ENCODE measurements around the gene CRB2. TPM values are rescaled to one million over a fixed set of nuclear protein-coding genes. Genes with fewer than 3 reads are reported as not detected.

The CRB2 gene
- total RNA-seq, 1 experiment from 2014 or later = 3.6 TPM

DNA sequence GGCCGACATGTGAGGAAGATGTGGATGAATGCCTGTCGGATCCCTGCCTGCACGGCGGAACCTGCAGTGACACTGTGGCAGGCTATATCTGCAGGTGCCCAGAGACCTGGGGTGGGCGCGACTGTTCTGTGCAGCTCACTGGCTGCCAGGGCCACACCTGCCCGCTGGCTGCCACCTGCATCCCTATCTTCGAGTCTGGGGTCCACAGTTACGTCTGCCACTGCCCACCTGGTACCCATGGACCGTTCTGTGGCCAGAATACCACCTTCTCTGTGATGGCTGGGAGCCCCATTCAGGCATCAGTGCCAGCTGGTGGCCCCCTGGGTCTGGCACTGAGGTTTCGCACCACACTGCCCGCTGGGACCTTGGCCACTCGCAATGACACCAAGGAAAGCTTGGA is 14.1 kb downstream of the CRB2 start:
- Histone ChIP-seq H2BK12ac (ENCODE audit: insufficient read length, low read depth, low read length) (no peak overlapping the region), H4K20me1 (ENCODE audit: control insufficient read depth, insufficient read depth, insufficient read length) (no peaks in the 10 kb centered on the region), H3K14ac (ENCODE audit: insufficient read depth, low read length) (no peak overlapping the region), H3K9me3 (ENCODE audit: control insufficient read depth, low read depth, low read length) (no peaks in the 10 kb centered on the region), H4K8ac (replicated peaks; ENCODE audit: insufficient read length, low read depth, low read length) (no peak overlapping the region), H3T11ph (ENCODE audit: low read length) (no peak overlapping the region), H2AK5ac (ENCODE audit: insufficient read length, low read length) (no peak overlapping the region), H3K18ac (ENCODE audit: insufficient read length, low read depth, low read length) (no peak overlapping the region), H3K56ac (ENCODE audit: insufficient read length, low read depth, low read length) (no peak overlapping the region), H2BK20ac (ENCODE audit: low read depth, low read length, poor library complexity, severe bottlenecking) (no peak overlapping the region), H3K79me1 (ENCODE audit: insufficient read depth, low read depth, low read length, poor library complexity, severe bottlenecking) (no peaks in the 10 kb centered on the region), H3K27ac (ENCODE audit: insufficient read length, low read depth, low read length) (no peak overlapping the region), H4K91ac (ENCODE audit: insufficient read length, low read depth, low read length) (no peak overlapping the region), H3K4ac (ENCODE audit: low read depth, low read length) (no peak overlapping the region), H4K5ac (ENCODE audit: insufficient read length, low read depth, low read length) (no peak overlapping the region), H2AFZ (ENCODE audit: low read length) (no peak overlapping the region), H3K23ac (ENCODE audit: insufficient read length, low read depth, low read length) (no peak overlapping the region), H3K27me3 (ENCODE audit: insufficient read depth, low read length) (no peaks in the 10 kb centered on the region; the same call in 1 of the 2 replicates), H2BK5ac (ENCODE audit: insufficient read length, low read length) (no peak overlapping the region), H3K4me1 (ENCODE audit: insufficient read depth, low read length) (no peaks in the 10 kb centered on the region), H2BK120ac (ENCODE audit: low read depth, low read length, poor library complexity, severe bottlenecking) (no peak overlapping the region), H3K9ac (ENCODE audit: extremely low read depth, insufficient read length, low read length) (no peak overlapping the region), H2BK15ac (ENCODE audit: low read depth, low read length) (no peak overlapping the region), H3K4me2 (ENCODE audit: insufficient read depth, insufficient read length, low read length) (no peak overlapping the region), H3K79me2 (ENCODE audit: insufficient read depth, low read length) (no peaks in the 10 kb centered on the region), H3K23me2 (ENCODE audit: insufficient read length, low read depth, low read length, poor library complexity, severe bottlenecking) (no peaks in the 10 kb centered on the region)
- TF ChIP-seq, protein P1, sequence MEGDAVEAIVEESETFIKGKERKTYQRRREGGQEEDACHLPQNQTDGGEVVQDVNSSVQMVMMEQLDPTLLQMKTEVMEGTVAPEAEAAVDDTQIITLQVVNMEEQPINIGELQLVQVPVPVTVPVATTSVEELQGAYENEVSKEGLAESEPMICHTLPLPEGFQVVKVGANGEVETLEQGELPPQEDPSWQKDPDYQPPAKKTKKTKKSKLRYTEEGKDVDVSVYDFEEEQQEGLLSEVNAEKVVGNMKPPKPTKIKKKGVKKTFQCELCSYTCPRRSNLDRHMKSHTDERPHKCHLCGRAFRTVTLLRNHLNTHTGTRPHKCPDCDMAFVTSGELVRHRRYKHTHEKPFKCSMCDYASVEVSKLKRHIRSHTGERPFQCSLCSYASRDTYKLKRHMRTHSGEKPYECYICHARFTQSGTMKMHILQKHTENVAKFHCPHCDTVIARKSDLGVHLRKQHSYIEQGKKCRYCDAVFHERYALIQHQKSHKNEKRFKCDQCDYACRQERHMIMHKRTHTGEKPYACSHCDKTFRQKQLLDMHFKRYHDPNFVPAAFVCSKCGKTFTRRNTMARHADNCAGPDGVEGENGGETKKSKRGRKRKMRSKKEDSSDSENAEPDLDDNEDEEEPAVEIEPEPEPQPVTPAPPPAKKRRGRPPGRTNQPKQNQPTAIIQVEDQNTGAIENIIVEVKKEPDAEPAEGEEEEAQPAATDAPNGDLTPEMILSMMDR (conservative IDR thresholded peaks at IDR 0.05) = no peak
- peaks cover 0 to 26% (median 0%) of the 10 kb centered on the region in 3 experiments; a peak in 3 of 7 replicates for H3K36me3 Mint-ChIP-seq (ENCODE audit: insufficient read depth in 1 of 3, low read depth in 3 of 3)
- no peak overlapping the region for H3K4me3 Mint-ChIP-seq
- H3K4me1 Mint-ChIP-seq = peaks cover 32 to 42% of the 10 kb centered on the region in 2 experiments
- peaks cover 21% of the 10 kb centered on the region for H3K27me3 Mint-ChIP-seq (ENCODE audit: low read depth)
- no CpG with 5 or more reads among the region's 13 CpGs for WGBS (ENCODE audit: extremely low coverage, insufficient read length, low lambda C conversion rate)
- no peaks in the 10 kb centered on the region; a peak in 1 of 5 replicates for H3K9me3 Mint-ChIP-seq
- DNase-seq = no peak
- H3K27ac Mint-ChIP-seq = no peak overlapping the region

Data from H9 (cell line).